SKM-1 (cell line): ENCODE results near the gene SERPINB10.

Experiments used
- DNase-seq: peaks from one replicate; lab custom pipeline; 2025; ENCODE audit not compliant: unreplicated experiment; lab: John Stamatoyannopoulos, UW

SERPINB10 gene

GRCh38 chr18:63979409-63979920 lies 71.7 kb downstream of the SERPINB10 start:
- peak; percentile 33 for DNase-seq

GRCh38 chr18:63980027-63980426 lies 72.3 kb downstream of the SERPINB10 start:
- no peak for DNase-seq

GRCh38 chr18:63980896-63981460 lies 73.2 kb downstream of the SERPINB10 start:
- peak; percentile 89 for DNase-seq

- DNase-seq, result no peak
These were observed 74.0 kb downstream of the SERPINB10 start for GRCh38 chr18:63981719-63982118.

- DNase-seq, result no peak
These were observed 74.6 kb downstream of the SERPINB10 start for GRCh38 chr18:63982361-63982760.
